A204.1 (cell line): Measurements from ENCODE around the gene ZNF746.
"Not testable (repeated sequence)": the region's sequence is repeated elsewhere in the genome, so short reads cannot be mapped to it uniquely, and the experiment has no call there.

Experiments
- FAIRE-seq: peaks from 2 replicates; lab custom pipeline; 2012; peaks lifted over from hg19 to GRCh38; lab: Jason Lieb, UNC

Gene ZNF746

DNA sequence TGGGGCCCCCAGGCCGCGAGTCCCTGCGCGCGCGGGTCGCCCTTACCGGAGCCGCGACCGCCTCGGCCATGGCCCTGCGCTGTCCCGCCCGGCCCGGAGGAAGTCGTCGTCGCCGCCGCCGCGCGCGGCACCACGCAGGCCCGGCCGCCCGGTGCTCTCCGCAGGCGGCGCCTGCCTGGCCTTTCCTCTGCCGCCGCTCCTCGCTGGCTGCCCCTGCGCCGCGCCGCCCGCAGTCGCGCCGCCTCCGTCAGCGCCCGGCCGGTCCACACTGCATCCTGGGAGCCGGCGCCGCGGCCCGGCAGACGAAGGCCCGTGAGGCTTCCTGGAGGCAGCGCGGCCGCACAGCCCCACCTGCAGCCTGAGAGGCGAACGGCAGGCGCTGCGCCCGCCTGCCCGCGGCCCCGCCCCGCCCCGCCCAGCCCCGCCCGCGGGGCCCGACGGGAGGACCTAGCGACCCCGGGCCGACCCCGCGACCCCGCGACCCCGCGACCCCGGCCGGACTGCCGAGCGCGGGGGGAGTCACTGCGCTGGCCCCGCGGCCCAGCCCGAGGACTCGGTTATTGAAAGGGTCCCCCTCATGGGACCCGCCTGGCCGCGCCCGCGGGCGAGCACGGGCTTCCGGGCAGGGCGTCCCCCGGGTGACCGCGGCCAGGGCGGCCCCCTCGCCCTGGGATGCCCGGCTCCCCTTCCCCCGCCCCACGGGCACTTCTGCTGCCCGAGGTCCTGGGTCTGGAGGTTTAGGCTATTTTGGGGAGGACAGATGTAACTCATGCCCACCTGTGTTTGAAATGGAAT lies at the start of gene ZNF746:
ZNF746 (minus strand) TSS at position 343 of the 795 bp plus-strand sequence; CDS start at position 70, 273 bp downstream.
- FAIRE-seq: no peak

DNA sequence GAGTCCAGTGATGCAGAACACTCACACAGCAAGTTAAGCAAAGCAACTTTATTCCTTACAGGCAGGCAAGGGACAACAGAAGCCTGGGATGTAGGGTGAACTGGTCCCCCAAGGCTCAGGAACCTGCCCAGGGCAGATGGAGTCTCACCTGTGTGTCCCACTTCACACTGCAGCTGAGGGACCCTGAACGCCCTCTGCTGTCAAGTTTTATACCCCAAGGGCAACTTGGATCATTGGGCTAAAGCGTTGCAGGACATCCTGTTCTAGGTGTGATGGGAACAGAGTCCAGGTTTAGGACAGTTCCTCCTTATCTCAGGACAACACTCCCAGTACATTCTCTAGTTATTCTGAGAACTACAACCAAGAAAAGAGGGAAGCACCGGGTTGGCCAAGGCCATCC lies 49.5 kb upstream of the ZNF746 start:
- FAIRE-seq: no peak

GRCh38 chr7:149546331-149546730 lies 48.7 kb upstream of the ZNF746 start:
- FAIRE-seq: no peak

GRCh38 chr7:149544028-149544427 lies 46.4 kb upstream of the ZNF746 start:
- FAIRE-seq: peak; percentile 43

DNA sequence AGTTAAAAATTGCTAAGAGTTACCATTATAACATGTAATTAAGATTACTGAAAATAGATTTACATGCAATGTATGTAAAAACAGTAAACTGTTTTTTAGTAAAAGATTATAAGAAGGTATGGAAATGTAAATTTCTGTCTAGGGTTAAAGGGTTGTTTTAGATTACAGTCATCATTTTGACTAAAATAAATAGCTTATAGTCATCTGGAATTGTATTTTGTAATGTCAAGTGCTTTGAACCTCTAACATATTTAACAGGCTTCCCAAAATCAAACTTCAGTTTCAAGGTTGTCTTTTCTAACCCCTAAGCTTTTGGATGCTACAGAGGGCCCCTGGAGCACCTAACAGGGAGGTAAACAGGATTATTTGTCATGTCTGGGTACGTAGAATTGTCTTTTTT lies 35.0 kb upstream of the ZNF746 start:
- peak; percentile 88 for FAIRE-seq

DNA sequence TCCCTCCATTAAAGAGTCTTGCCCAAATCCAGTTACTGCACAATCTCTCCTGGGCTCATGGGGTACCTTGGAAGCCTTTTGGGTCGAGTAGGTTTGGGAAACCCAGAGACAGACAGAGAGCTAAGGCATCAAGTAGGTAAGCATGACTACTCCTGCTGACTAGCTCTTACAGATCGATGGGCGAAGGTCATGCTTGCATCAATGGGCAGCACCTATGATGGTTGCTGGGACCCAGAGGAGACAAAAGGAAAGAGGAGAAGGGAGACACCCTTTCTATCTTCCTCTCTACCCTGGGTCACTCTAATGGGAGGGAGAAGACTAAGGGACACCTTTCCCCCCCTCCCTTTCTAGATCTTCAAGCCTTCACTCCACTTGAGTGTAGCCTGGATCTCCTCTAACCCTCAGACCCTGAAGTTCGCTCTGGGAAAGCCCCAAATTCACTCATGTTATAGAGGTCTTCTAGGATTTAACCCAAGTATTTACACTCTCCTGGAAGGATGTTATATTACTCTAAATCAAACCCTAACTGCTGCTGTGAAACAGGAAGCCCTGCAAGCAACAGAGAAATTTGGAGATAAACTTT lies 31.6 kb upstream of the ZNF746 start:
- no peak for FAIRE-seq

GRCh38 chr7:149527414-149527813 lies 29.8 kb upstream of the ZNF746 start:
- FAIRE-seq: no peak

GRCh38 chr7:149525280-149525679 lies 27.7 kb upstream of the ZNF746 start:
- FAIRE-seq: peak; percentile 78

DNA sequence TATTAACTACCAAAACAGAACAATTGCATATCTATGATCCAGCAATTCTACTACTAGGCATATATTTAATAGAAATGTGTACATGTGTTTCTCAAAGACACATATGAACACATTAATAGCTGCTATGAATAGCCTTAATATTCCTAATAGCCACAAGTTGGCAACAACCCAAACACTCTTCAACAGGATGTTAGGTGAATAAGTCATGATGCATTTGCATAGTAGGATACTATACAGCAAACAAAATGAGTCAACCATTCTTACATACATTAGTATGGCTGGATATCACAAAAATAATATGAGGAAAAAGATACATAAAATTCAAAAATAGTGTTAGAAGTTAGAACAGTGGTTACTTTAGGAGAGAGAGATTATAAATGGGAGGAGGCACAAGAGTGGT lies 26.8 kb upstream of the ZNF746 start:
- peak; percentile 57 for FAIRE-seq

DNA sequence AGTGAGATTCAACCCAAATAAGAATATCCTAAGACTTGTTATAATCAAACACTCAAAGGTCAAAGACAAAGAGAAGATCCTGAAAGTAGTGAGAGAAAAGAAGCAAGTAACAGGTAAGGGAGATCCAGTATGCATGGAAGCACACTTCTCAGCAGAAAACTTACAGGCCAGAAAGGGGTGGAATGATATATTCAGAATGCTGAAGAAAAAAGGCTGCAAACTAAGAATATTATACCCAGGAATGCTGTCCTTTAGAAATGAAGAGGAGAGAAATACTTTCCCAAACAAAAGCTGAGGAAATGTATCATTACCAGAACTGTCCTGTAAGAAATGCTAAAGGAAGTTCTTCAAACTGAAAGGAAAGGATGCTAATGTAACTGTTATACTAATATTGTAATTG lies 12.6 kb upstream of the ZNF746 start:
- FAIRE-seq: no peak

DNA sequence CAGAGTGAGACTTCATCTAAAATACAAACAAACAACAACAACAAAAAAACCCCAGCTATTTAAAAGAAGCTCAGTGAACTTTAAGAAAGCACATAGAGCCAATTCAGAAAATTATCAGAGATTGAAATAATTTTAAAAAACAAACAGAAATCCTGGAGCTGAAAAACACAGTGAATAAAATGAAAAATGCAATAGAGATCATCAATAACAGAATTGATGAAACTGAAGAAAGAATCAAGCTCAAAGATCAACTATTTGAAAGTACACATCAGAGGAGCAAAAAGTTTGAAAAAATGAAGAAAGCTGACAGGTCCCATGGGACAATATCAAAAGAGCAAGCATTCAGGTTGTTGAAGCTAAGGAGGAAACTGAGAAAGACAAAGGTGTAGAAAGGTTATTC lies 12.2 kb upstream of the ZNF746 start:
- FAIRE-seq: no peak

- FAIRE-seq: no peak
Observed at GRCh38 chr7:149505551-149505950, 7.9 kb upstream of the ZNF746 start.

GRCh38 chr7:149501651-149502050 lies 4.0 kb upstream of the ZNF746 start:
- no peak for FAIRE-seq

- FAIRE-seq: no peak
Observed at GRCh38 chr7:149500910-149501309, 3.3 kb upstream of the ZNF746 start.

GRCh38 chr7:149500201-149500600 lies 2.6 kb upstream of the ZNF746 start:
- FAIRE-seq: no peak

DNA sequence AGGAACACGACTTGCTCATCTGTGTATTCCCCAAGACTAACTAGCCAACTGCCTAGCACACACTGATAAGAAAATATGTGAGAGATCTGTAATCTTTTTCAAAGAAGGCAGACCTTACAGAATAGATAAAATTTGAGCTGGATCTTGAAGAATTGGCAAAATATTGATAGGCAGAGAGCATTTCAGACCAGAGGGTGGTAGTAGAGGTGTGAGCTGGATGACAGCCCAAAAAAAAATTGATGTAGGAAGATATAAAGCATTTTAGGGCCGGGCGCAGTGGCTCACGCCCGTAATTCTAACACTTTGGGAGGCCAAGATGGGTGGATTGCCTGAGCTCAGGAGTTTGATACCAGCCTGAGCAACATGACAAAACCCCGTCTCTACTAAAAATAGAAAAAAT lies 1.2 kb upstream of the ZNF746 start:
- FAIRE-seq: no peak

- no peak for FAIRE-seq
Observed at GRCh38 chr7:149496642-149497391, 792 bp downstream of the ZNF746 start.

- FAIRE-seq: no peak
Observed at GRCh38 chr7:149495785-149496641, 1.6 kb downstream of the ZNF746 start.

DNA sequence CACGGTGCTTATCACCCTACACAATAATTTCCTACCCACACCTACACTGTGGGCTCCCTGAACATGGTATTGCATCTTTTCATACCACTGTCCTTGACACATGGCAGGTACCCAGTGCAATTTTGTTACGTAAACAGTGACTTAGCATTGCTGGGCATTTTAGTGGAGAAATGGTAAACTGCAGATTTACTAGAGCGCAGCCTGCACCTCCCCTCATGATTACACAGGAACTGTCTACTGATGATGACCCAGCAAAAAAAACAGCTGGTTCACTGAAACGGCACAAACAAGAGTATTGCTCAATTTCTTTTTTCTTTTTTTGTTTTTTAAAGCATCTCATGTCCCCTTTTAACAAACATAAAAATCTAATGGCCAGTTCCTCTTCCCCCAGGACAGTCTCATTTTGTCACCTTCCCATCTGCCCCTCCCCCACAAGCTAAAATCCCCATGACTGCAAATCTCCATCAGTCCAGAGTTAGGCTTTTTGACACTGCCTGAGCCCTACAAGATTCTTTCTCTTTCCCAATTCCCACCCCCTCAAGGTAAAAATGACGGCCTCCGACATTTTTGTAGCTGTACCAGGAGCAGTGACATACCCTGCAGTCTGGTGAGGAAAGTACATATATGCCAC lies 2.8 kb downstream of the ZNF746 start:
- no peak for FAIRE-seq

DNA sequence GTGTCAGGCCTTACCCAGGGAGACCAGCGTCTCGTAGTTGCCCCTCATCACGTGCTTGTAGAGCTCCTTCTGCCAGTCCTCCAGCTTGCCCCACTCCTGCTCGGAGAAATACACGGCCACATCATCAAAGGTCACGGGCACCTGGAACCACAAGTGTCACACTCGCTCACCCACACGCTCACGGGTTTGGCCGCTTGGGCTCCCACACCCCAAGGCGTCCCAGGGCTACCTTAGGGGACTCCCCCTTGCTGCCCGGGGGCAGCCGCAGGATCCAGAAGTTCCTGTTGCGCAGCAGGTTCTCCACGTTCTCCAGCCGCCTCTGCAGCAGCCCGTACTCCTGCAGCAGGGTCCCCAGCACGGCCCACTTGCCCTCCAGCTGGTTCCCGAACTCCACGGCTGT lies 3.6 kb downstream of the ZNF746 start:
- not testable (repeated sequence) for FAIRE-seq

DNA sequence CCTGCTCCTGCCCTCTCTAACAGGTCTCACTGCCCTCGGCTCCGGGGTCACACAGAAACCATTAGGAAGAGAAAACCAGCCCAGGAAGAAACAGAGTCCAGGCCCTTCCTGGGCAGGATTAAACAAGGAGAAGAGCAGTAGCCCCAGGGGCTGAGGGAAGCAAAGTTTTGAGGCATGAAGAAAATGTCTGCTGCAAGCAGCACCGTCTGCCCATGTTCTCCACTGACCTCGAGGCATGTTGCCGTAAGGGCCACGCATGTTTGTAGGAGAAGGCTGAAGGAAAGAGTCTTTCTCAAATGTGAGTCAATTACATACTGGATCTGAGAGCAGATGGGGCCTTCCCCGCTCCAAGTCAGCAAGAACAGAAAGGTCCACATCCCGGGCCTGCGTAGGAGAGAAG lies 4.2 kb downstream of the ZNF746 start:
- FAIRE-seq: no peak
